ENCODE results near the gene TUBB6. TPM values are rescaled to one million over a fixed set of nuclear protein-coding genes. Genes with fewer than 3 reads are reported as not detected.

TUBB6 gene
- polyA plus RNA-seq, 4 donors = 55.8 to 75.3 (median 59.5) TPM

Other genes starting within 250 kb of the TUBB6 start
- under 1 TPM; 0.05 to 0.20 (median 0.08) TPM for gene ANKRD62, start 214.4 kb upstream of the TUBB6 start, polyA plus RNA-seq (ENCODE audit: insufficient read length in 4 of 4)
- under 1 TPM in 1 of 4 donors, not detected in 3; 0.06 TPM for gene CIDEA, start 53.9 kb upstream of the TUBB6 start, polyA plus RNA-seq (ENCODE audit: insufficient read length in 4 of 4)
- 10 to 100 TPM; 66.5 to 76.6 (median 69.7) TPM for gene AFG3L2, start 69.0 kb downstream of the TUBB6 start, polyA plus RNA-seq (ENCODE audit: insufficient read length in 4 of 4)
- gene PRELID3A, start 99.7 kb downstream of the TUBB6 start, polyA plus RNA-seq (ENCODE audit: insufficient read length in 4 of 4) = 10 to 100 TPM in 1 of 4 donors, 1 to 10 TPM in 3; 6.8 to 11.2 (median 7.3) TPM

Data from right renal pelvis (tissue), 4 donors.